GM18870 (cell line): ENCODE measurements around the gene LSS.
"Not testable (repeated sequence)": the region's sequence is repeated elsewhere in the genome, so short reads cannot be mapped to it uniquely, and the experiment has no call there.

Source experiments
- ATAC-seq: cut with Tn5 transposase; IDR thresholded peaks from one replicate; pipeline ENCODE4 v1.9.1; 2021; ENCODE audit warnings: moderate library complexity; ENCODE audit not compliant: unreplicated experiment

Gene LSS

DNA sequence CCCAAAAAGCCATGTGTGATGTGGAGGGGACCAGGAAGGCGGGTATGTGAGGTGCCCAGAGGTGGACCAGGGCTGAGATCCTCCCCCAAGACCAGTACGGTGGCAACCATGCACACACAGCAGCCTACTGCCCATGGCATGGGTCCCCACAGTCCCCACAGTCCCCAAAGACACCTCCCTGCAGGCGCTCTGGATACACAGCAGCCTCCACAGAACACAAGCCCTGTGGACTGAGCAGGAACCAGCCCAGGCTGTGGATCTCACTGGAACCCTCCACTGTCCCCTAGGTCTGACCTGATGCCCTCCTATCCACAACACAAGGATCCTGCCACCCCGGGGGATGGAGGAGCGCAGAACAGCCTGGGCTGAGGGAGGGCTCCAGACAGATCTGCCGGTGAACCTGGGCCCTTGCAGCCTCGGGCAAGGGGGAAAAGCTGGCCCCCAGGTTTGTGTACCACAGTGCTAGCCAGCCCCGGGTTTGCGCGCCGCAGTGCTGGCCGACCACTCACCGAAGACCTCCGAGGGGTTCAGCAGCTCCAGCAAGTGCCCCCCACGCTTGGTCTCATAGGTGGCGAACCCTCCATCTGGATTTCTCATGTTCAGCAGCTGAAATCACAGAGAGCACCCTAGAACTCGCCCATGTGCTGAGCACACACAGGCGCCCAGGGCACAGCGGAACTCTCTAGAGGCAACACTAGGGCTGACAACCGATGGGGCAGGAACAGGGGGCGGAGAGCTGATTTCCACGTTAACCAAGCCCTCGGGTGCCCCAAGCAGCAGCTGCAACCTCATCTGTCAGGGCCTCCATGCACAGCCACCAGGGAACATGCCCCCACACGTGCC is 22.2 kb downstream of the LSS start:
- no peak for ATAC-seq

- no peak for ATAC-seq
These were observed 22.8 kb downstream of the LSS start for GRCh38 chr21:46205766-46206162.

DNA sequence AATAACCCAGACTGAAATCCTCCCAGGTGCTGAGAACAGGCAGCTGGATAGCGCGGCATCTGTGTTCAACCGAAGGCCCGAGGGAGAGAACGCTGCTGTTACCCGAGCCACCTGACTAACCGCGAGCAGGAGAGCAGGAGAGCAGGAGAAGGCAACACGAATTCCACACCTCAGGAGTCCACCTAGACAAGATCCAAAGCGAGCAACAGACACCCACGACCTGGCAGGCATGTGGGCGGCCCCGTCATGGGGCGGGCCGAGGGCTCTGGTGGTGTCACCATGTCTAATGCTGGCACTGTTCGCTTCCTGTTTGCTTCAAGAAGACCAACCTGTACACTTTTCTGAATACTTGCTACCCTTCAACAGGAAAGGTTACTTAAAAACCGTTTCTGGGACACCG is 23.4 kb downstream of the LSS start:
- ATAC-seq = no peak

DNA sequence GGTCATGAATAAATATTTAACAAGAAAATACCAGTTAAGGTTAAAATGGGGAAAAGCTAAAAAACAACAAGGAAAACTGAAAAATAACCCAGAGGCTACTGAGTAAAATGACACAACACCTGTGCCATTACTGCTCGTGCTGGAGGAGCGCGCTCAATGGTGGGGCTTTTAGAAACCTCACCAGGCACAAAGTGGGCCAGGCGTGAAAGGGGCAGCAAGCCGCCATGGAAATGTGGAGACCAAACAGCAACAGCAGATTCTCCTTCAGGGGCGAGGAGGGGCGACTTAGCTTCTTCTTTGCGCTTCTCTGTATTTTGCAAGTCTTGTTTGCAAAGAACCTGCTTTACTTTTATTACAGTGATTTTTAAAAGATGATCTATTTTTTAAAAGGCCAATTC is 25.4 kb downstream of the LSS start:
- no peak for ATAC-seq

DNA sequence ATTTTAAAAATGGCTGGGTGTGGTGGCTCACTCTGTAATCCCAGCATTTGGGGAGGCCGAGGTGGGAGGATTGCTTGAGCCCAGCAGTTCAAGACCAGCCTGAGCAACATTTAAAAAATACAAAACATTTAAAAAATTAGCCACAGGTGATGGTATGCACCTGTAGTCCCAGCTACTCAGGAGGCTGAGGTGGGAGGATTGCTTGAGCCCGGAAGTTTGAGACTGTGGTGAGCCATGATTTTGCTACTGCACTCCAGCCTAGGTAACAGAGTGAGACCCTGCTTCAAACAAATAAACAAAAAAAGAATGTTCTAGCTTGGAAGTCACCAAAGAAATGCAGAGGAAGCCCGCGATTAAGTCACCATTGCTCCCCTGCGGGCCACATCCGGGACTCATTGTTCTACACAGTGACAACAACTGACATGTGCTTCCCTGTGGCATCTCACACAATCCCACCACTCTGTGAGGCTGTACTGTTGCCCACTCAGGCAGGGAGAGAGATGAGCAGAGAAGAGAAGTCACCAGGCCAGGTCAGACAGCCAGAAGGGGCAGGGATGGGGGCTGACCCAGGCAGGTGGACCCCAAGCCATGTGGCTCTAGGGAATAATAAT is 25.9 kb downstream of the LSS start:
- ATAC-seq = no peak

- ATAC-seq = not testable (repeated sequence)
These were observed 27.4 kb downstream of the LSS start for GRCh38 chr21:46200877-46201803.

DNA sequence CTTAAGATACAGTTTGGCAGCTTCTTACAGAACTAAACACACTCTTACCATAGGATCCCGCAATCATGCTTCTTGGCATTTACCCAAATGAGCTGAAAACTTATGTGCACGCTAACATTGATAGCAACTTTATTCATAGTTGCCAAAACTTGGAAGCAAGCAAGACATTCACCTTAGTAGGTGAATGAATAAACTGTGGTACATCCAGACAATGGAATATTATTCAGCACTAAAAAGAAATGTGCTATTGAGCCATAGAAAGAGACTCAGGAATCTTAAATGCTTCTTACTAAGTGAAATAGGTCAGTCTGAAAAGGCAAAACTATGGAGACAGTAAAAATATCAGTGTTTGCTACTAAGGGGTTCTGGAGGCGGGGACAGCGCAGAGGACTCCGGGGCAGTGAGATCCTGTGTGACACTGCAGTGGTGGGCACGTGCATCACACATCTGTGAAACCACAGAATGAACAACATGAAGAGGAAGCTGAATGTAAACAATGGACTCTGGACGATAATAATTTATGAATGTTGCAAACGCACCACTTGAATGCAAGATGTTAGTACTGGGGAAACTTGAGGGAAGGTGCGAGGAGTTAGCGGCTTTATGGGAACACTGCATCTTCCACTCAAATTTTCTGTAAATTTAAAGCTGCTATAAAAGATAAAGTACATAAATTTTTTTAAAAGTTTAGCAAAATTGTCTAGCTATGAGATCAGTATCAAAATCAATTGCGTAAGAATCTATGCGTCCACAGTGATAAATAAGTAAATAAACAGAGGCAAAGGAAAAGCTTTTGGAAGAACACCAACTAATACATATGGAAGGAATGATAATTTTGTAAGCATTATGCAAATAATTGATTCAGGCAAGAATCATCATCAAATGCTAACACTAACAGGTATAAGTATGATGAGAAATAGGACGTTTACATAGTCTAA is 28.9 kb downstream of the LSS start:
- no peak for ATAC-seq

DNA sequence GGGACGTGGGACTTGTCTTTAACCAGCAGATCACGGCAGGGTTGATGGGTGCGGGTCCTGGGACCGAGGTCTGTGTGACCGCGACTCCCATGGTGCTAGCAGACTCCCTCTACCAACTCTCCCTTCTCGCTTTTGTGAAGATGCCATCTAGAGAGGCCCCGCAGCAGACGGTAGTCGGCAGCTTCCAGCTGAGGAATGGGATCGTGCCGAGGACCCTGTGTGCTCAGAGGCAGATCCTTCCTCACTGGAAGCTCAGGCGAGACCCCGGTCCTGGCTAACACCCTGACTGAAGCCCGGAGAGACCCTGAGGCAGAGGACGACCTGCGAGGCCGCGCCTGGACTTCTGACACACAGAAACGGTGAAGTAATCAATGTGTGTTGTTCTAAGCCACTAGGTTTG is 31.8 kb downstream of the LSS start:
- no peak for ATAC-seq

- no peak for ATAC-seq
These were observed 32.9 kb downstream of the LSS start for GRCh38 chr21:46195595-46196195.

DNA sequence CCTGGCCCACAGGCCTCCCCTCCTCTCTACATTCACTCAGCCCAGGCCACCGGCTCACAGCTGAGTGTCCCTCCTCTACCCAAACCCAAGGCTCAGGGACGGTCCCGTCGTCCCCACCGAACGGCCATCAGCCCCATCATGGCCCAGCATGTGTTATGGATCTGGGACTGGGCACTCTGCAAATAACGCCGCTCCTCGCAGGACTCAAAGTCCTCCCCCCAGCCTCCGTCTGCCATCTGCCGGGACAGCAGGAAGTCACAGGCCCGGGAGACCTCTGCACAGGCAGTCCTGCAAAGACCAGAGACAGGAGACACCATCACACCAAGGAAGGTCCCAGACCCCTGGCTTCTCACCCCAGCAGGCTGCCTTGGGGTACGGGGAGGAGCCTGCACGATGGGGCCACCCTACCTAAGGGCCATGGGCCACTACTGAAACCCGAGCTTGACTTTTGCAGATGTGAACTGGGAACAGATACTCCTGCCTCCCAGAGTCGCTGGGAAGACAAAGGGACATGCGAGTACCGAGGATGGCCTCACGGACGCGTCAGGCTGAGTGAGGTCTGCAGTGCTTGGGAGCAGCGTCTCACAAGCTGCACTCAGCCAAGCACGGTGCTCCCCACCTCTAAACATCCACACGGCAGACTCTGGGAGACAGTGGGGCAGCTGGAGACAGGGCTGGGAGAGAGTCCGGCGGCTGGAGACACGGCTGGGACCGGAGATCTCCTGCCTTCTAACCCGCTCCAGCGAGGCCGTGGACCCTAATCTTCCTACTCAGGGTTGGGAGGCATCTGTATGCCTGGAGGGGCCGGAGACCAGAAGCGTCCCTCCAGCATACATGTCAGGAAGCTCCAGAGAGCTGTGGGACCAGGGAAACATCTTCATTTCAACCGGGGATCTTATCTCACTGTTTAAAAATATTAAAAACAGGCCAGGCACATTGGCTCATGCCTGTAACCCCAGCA is 33.9 kb downstream of the LSS start:
- no peak for ATAC-seq

DNA sequence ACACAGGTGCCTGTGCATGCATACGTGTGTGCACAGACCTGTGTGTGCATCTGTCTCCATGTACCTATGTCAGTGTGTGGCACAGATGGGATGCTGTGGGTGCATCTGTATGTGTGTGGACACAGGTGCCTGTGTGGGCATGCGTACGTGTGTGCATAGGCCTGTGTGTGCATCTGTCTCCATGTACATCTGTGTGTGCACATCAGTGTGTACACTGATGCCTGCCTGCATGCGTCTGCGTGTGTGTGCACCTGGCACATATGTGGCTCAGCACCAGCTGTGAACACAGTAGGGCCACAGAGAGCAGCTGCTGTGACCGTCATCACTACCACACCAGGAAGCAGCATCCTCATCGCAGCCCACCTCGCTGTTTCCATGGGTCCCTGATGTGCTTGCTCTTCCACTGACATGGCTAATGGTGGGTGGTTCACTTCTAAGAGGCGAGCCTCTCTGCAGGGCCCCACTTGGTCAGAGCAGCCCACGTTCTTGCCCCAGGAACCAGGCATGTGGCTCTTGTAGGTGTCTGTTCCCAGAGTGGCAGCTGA is 34.7 kb downstream of the LSS start:
- ATAC-seq = no peak

- ATAC-seq = no peak
These were observed 36.6 kb downstream of the LSS start for GRCh38 chr21:46191686-46192575.

- ATAC-seq = no peak
These were observed 37.3 kb downstream of the LSS start for GRCh38 chr21:46191257-46191685.

- no peak for ATAC-seq
These were observed 38.0 kb downstream of the LSS start for GRCh38 chr21:46190491-46191131.

GRCh38 chr21:46189959-46190490 is 38.5 kb downstream of the LSS start:
- ATAC-seq = no peak

DNA sequence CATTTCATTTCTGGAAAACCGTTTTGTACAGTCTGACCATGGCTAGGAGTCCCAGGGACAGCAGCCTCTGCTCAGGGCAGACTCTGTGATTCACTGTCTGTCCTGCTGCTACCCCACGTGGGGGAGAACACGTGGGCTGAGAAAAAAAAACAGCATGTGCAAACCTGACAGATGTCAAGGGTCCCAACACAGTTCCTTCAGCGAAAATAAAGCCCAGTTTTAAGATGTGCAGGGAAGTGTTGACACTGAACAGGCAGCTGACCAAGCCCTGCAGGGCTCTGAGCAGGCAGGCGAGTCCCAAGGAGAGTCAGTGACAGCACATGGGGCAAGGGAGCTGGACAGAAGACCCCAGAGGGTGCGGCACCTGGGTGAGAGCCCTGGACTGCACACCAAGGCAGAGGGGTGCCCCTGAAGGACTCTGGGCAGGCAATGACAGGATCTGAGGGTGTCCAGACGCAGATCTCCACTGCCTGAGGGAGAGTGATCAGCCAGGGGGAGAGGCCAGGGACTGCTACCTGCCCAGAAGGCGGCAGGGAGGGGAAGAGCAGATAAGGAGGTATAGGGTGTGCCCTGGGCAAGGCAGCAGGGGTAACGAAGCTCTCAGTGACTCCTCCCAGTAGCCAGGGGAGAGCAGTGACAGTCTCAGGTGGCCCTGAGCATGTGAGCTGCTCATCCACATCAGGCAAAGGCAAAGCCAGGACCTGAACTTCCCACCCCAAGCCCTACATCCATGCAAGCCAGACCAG is 39.2 kb downstream of the LSS start:
- ATAC-seq = no peak
